ENCODE measurements around the gene PJA1.
A peak's percentile ranks its signal among the peaks of the same experiment; 100 is the strongest.

Gene PJA1

GRCh38 chrX:69162361-69162865, 2.8 kb downstream of the PJA1 start:
- no peak overlapping the region for H3K27ac ChIP-seq
- no peak for DNase-seq (ENCODE audit: low spot score)
- CTCF ChIA-PET: no interaction called here
- TF ChIP-seq CTCF (conservative IDR thresholded peaks at IDR 0.05; ENCODE audit: low read depth): no peak
- POLR2A ChIA-PET (ENCODE audit: low non-redundant PET): no interaction called here

- no peak for DNase-seq (ENCODE audit: low spot score)
- no peak overlapping the region for H3K27ac ChIP-seq
- POLR2A ChIA-PET (ENCODE audit: low non-redundant PET): no interaction called here
- TF ChIP-seq CTCF (conservative IDR thresholded peaks at IDR 0.05; ENCODE audit: low read depth): no peak
- CTCF ChIA-PET: no interaction called here
These were observed 3.4 kb downstream of the PJA1 start for GRCh38 chrX:69161786-69162349.

GRCh38 chrX:69161371-69161770, 3.9 kb downstream of the PJA1 start:
- no peak for DNase-seq (ENCODE audit: low spot score)
- ChIA-PET POLR2A (ENCODE audit: low non-redundant PET) (no interaction called here), CTCF (no interaction called here)
- TF ChIP-seq CTCF (conservative IDR thresholded peaks at IDR 0.05; ENCODE audit: low read depth): no peak
- no peak overlapping the region for H3K27ac ChIP-seq

- 0 out of 2 replicates have a peak overlapping the region, but pooled peaks have one; percentile 17 for H3K27ac ChIP-seq
- DNase-seq (ENCODE audit: low spot score): peak; percentile 46
- CTCF ChIA-PET: interaction anchor here (0.6 to 1.0 kb wide), 5 partner anchors 42 to 973 kb away, joined by 3 to 6 read pairs (median 3); no protein-coding TSS in a partner anchor
- POLR2A ChIA-PET (ENCODE audit: low non-redundant PET): no interaction called here
- TF ChIP-seq CTCF (conservative IDR thresholded peaks at IDR 0.05; ENCODE audit: low read depth): peak; percentile 13; the same call in 1 of the 2 replicates
These were observed 6.9 kb downstream of the PJA1 start for GRCh38 chrX:69158166-69158980.

GRCh38 chrX:69156638-69157037, 8.6 kb downstream of the PJA1 start:
- CTCF ChIA-PET: no interaction called here
- POLR2A ChIA-PET (ENCODE audit: low non-redundant PET): no interaction called here
- TF ChIP-seq CTCF (conservative IDR thresholded peaks at IDR 0.05; ENCODE audit: low read depth): no peak
- DNase-seq (ENCODE audit: low spot score): no peak
- no peak overlapping the region for H3K27ac ChIP-seq

- TF ChIP-seq CTCF (conservative IDR thresholded peaks at IDR 0.05; ENCODE audit: low read depth): no peak
- POLR2A ChIA-PET (ENCODE audit: low non-redundant PET): no interaction called here
These were observed 9.3 kb downstream of the PJA1 start for GRCh38 chrX:69155786-69156520.

More at GRCh38 chrX:69155786-69156520, 9.3 kb downstream of the PJA1 start:
- CTCF ChIA-PET: no interaction called here
- no peak overlapping the region for H3K27ac ChIP-seq
- DNase-seq (ENCODE audit: low spot score): no peak
